Omental fat pad (tissue), 4 donors: ENCODE measurements around the gene NOX3. TPM values are rescaled to one million over a fixed set of nuclear protein-coding genes. Genes with fewer than 3 reads are reported as not detected.

Experiments
- ATAC-seq: fragments of 150-250 bp; one replicate; pipeline ENCODE4 v1.9.1; 2016; ENCODE audit warnings: mild to moderate bottlenecking, moderate library complexity; ENCODE audit not compliant: low FRiP score
- DNase-seq: peaks from one replicate; pipeline ENCODE4 v3.0.0-alpha.2; 2019; ENCODE audit warnings: low spot score
- CTCF ChIP-seq, 3 donors: fragments of 450-650 bp; IDR thresholded peaks; one replicate each; pipeline ENCODE4 v1.5.1; 2016 to 2017; ENCODE audit warnings: antibody characterized with exemption in 3 of 3, mild to moderate bottlenecking in 3 of 3, moderate library complexity in 2 of 3
- total RNA-seq, 4 donors: library from RNA; depleted of rRNA; stranded (reverse); fragments of >200 nt; gene quantifications; one replicate each; pipeline ENCODE4 v1.1.0, GENCODE V29; 2016

The NOX3 gene
- total RNA-seq, 4 donors from 2014 or later = not detected

- DNase-seq = no peak
- no peak for TF ChIP-seq CTCF (IDR thresholded peaks at IDR 0.05)
- ATAC-seq = no peak
Measured at GRCh38 chr6:155449450-155450239, 6.0 kb downstream of the NOX3 start.

GRCh38 chr6:155448668-155449449, 6.8 kb downstream of the NOX3 start:
- DNase-seq = no peak
- ATAC-seq = no peak
- TF ChIP-seq CTCF (IDR thresholded peaks at IDR 0.05) = no peak

- TF ChIP-seq CTCF (IDR thresholded peaks at IDR 0.05) = no peak
- DNase-seq (no peak), ATAC-seq (no peak)
Measured at GRCh38 chr6:155447949-155448348, 7.7 kb downstream of the NOX3 start.

GRCh38 chr6:155444952-155445903, 10.4 kb downstream of the NOX3 start:
- no peak for TF ChIP-seq CTCF (IDR thresholded peaks at IDR 0.05)
- no peak for DNase-seq
- ATAC-seq = no peak

- DNase-seq (no peak), ATAC-seq (no peak)
- TF ChIP-seq CTCF (IDR thresholded peaks at IDR 0.05) = no peak
Measured at GRCh38 chr6:155444120-155444917, 11.3 kb downstream of the NOX3 start.

GRCh38 chr6:155443168-155443567, 12.5 kb downstream of the NOX3 start:
- no peak for ATAC-seq
- no peak for TF ChIP-seq CTCF (IDR thresholded peaks at IDR 0.05)

More at GRCh38 chr6:155443168-155443567, 12.5 kb downstream of the NOX3 start:
- DNase-seq = no peak
